Cardiac fibroblast (primary cell): ENCODE measurements around the gene USP20.

Experiments
- DNase-seq, 2 donors: peaks; one replicate each; pipeline versions ENCODE4 v3.0.0 to v3.0.0-alpha.2; 2010; ENCODE audit warnings: low read depth in 2 of 2
- H3K4me3 ChIP-seq, 2 donors: replicated peaks in 1 of 2; 1 replicate in 1 of 2; 2 replicates in 1 of 2; pipeline ENCODE4 v1.5.1; 2011; ENCODE audit warnings: low read depth in 2 of 2, low read length in 2 of 2, mild to moderate bottlenecking in 2 of 2, moderate library complexity in 1 of 2
- CTCF ChIP-seq: IDR thresholded peaks from one replicate; pipeline ENCODE4 v1.5.1; 2011; ENCODE audit warnings: low read depth, mild to moderate bottlenecking, low read length, inconsistent platforms

USP20 gene

GRCh38 chr9:129861447-129861827 lies 26.2 kb downstream of the USP20 start:
- TF ChIP-seq CTCF = no peak
- no peak for DNase-seq

GRCh38 chr9:129863059-129863690 lies 27.9 kb downstream of the USP20 start:
- no peak for TF ChIP-seq CTCF
- H3K4me3 ChIP-seq = no peak overlapping the region
- DNase-seq = peak; percentile 62 to 89

More at GRCh38 chr9:129861447-129861827, 26.2 kb downstream of the USP20 start:
- H3K4me3 ChIP-seq = no peak overlapping the region

- TF ChIP-seq CTCF = no peak
- DNase-seq = no peak
- no peak overlapping the region for H3K4me3 ChIP-seq
Observed at GRCh38 chr9:129864991-129865647, 29.9 kb downstream of the USP20 start.

GRCh38 chr9:129865668-129866320 lies 30.5 kb downstream of the USP20 start:
- no peak for TF ChIP-seq CTCF
- no peak for DNase-seq
- H3K4me3 ChIP-seq = no peak overlapping the region

- no peak overlapping the region for H3K4me3 ChIP-seq
- DNase-seq = no peak
- TF ChIP-seq CTCF = no peak
Observed at GRCh38 chr9:129866394-129867135, 31.3 kb downstream of the USP20 start.

- no peak for TF ChIP-seq CTCF
- DNase-seq = no peak
- H3K4me3 ChIP-seq = no peak overlapping the region
Observed at GRCh38 chr9:129867136-129868022, 32.1 kb downstream of the USP20 start.
